ENCODE data around the gene CDH4. TPM values are rescaled to one million over a fixed set of nuclear protein-coding genes. Genes with fewer than 3 reads are reported as not detected.

CDH4 gene
- total RNA-seq, 2 experiments from 2014 or later, result 0.11 to 0.18 TPM

- Mint-ChIP-seq H3K27ac (no peak overlapping the region), H3K36me3 (ENCODE audit: low read depth) (no peaks in the 10 kb centered on the region), H3K4me3 (no peak overlapping the region), H3K9me3 (no peaks in the 10 kb centered on the region), H3K27me3 (peaks cover 1% of the 10 kb centered on the region), H3K4me1 (ENCODE audit: low read depth) (no peaks in the 10 kb centered on the region)
- no peak for TF ChIP-seq CTCF (IDR thresholded peaks at IDR 0.05)
- ChIA-PET POLR2A (no interaction called here), CTCF (no interaction called here)
- no peak for DNase-seq
- no peak for ATAC-seq
- intact Hi-C loops (cut with micrococcal nuclease), result no loop called here
Observed at GRCh38 chr20:61585764-61586163, 333.7 kb downstream of the CDH4 start.

- no peak overlapping the region for H3K27ac Mint-ChIP-seq
- H3K36me3 Mint-ChIP-seq (ENCODE audit: low read depth), result no peaks in the 10 kb centered on the region
- POLR2A ChIA-PET, result no interaction called here
- H3K4me1 Mint-ChIP-seq (ENCODE audit: low read depth), result no peaks in the 10 kb centered on the region
- no peak for TF ChIP-seq CTCF (IDR thresholded peaks at IDR 0.05)
- intact Hi-C loops (cut with micrococcal nuclease), result no loop called here
- peaks cover 4% of the 10 kb centered on the region for H3K9me3 Mint-ChIP-seq
- CTCF ChIA-PET, result no interaction called here
- no peak overlapping the region for H3K4me3 Mint-ChIP-seq
- H3K27me3 Mint-ChIP-seq, result peaks cover 1% of the 10 kb centered on the region
- ATAC-seq (no peak), DNase-seq (no peak)
Observed at GRCh38 chr20:61587036-61587435, 335.0 kb downstream of the CDH4 start.

- Mint-ChIP-seq H3K36me3 (ENCODE audit: low read depth) (no peaks in the 10 kb centered on the region), H3K27ac (no peak overlapping the region), H3K9me3 (peaks cover 10% of the 10 kb centered on the region), H3K4me3 (no peak overlapping the region), H3K4me1 (ENCODE audit: low read depth) (no peaks in the 10 kb centered on the region), H3K27me3 (peaks cover 1% of the 10 kb centered on the region)
- intact Hi-C loops (cut with micrococcal nuclease), result no loop called here
- ChIA-PET POLR2A (no interaction called here), CTCF (no interaction called here)
- ATAC-seq (no peak), DNase-seq (no peak)
- no peak for TF ChIP-seq CTCF (IDR thresholded peaks at IDR 0.05)
Observed at GRCh38 chr20:61587681-61588289, 335.7 kb downstream of the CDH4 start.

- no peak overlapping the region for H3K4me3 Mint-ChIP-seq
- ATAC-seq, result no peak
Observed at GRCh38 chr20:61588411-61589385, 336.6 kb downstream of the CDH4 start.

More at GRCh38 chr20:61588411-61589385, 336.6 kb downstream of the CDH4 start:
- no peaks in the 10 kb centered on the region for H3K27me3 Mint-ChIP-seq
- CTCF ChIA-PET, result no interaction called here
- POLR2A ChIA-PET, result no interaction called here
- peaks cover 14% of the 10 kb centered on the region for H3K9me3 Mint-ChIP-seq
- TF ChIP-seq CTCF (IDR thresholded peaks at IDR 0.05), result no peak
- H3K4me1 Mint-ChIP-seq (ENCODE audit: low read depth), result no peaks in the 10 kb centered on the region
- intact Hi-C loops (cut with micrococcal nuclease), result no loop called here
- H3K27ac Mint-ChIP-seq, result no peak overlapping the region
- no peaks in the 10 kb centered on the region for H3K36me3 Mint-ChIP-seq (ENCODE audit: low read depth)
- DNase-seq, result no peak
